ENCODE data around the gene MISP.

Gene MISP

GRCh38 chr19:810883-811489, 60.1 kb downstream of the MISP start:
- DNase-seq = no peak

GRCh38 chr19:811506-812048, 60.7 kb downstream of the MISP start:
- no peak for DNase-seq

- no peak for DNase-seq
Measured at GRCh38 chr19:812049-812746, 61.3 kb downstream of the MISP start.

- DNase-seq = no peak
Measured at GRCh38 chr19:812747-813218, 61.9 kb downstream of the MISP start.

GRCh38 chr19:813219-814151, 62.6 kb downstream of the MISP start:
- no peak for DNase-seq
